Endometrial microvascular endothelial cells (primary cell): ENCODE measurements around the gene MCAM. TPM values are rescaled to one million over a fixed set of nuclear protein-coding genes. Genes with fewer than 3 reads are reported as not detected.

ENCODE experiments used
- in situ Hi-C: cut with HindIII; loops from 2 replicates; pipeline ENCODE4 v1.10.0; 2017; ENCODE audit warnings: low sequenced_read_pairs, low pct_unique_long_range_greater_than_20kb; ENCODE audit errors: inconsistent ontology term
- total RNA-seq: library from RNA; depleted of rRNA; stranded (reverse); fragments of >200 nt; gene quantifications from one replicate; pipeline ENCODE4 v1.2.3, GENCODE V29; 2015; ENCODE audit errors: inconsistent ontology term

The MCAM gene
- total RNA-seq, 1 donor from 2014 or later, result 5,407 TPM

DNA sequence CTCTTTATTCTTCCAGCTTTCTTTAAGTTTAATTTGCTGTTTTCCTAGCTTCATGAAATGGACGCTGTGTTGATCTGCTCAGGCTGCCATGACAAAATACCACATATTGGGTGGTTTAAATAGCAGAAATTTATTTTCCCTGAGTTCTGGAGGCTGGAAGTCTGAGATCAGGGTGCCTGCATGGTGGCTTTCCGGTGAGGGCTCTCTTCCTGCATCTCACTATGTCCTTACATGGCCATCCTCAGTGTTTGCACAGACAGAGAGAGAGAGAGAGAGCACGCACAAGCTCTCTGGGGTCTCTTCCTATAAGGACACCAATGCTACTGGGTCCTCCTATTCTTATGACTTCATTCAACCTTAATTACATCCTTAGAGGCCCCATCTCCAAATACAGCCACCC, 28.7 kb downstream of the MCAM start:
- in situ Hi-C loops, result no loop called here

DNA sequence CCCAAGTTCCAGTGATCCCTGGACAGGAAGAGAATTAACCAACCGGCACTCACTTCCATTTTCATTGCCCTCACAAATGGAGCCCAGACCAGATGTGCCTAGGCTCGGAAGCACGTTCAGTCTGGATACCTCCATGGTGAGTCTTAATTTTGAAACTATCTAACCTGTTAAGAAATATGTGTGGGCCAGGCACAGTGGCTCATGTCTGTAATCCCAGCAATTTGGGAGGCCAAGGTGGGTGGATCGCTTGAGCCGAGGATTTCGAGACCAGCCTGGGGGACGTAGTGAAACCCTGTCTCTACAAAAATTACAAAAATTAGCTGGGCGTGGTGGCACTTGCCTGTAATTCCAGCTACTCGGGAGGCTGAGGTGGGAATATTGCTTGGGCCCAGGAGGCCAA, 31.5 kb downstream of the MCAM start:
- in situ Hi-C loops, result no loop called here

DNA sequence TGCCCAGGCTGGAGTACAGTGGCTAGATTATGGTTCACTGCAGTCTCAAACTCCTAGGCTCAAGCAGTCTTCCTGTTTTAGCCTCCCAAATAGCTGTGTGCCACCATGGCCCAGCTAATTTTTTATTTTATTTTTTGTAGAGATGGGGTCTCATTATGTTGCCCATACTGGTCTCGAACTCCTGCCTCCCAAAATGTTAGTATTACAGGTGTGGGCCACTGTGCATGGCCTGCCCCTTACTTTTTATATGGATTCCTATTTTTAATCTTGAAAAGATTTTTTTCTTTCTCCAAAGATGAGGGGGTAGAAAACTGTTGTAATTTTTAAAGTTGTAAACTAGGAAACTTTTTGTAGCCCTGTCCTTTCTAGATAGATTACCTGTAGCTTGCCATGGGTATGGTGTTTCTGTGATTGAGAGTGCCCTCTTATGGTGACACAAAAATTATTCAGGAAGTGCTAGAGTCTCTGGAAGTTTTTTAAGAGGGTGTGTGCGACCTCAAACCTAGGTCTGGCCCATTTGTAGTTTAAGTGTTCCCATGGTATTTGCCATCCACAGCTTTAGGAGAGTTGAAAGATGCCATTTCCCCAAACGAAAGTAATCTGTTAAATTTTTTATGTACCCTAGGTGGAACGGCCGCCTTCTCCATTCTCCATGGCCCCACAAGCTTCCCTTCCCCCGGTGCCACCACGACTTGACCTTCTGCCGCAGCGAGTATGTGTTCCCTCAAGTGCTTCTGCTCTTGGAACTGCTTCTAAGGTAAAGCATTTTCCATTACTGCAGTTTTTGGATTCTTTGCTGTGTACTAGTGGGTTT, 32.4 kb downstream of the MCAM start:
- in situ Hi-C loops, result no loop called here

DNA sequence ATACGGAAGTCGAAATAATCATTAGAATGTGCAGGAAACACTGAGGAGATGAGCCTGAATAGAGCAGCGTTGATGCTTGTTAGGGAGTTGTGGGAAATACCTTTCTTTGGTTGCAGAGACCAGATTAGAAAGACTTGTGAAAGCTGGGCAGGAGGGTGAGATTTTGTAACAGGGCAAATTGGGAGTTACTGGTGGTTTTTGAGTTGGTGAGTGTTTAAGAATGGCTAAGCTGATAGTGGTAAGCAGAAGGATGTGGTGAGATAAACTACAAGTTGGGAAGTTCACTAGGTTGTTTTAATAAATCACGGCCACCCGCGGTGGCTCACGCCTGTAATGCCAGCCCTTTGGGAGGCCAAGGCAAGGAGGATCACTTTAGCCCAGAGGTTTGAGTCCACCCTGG, 34.4 kb downstream of the MCAM start:
- in situ Hi-C loops, result no loop called here

DNA sequence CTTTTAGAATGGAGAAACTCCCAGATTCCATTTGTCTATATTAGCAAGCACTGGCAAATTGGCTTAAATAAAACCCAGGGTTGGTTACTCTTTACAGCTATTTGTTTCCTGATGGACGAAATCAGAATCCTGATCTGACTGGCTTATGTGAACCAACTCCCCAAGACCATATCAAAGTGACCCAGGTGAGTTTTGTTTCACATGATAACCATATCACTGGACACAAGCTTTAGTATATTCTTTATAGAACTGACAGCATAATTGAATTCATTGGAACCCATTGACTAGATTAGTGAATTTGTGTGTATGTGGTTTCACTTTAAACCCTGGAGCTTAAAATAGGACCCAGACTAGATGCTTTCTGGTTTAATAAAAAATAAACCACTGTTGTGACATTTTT, 39.3 kb downstream of the MCAM start:
- in situ Hi-C loops, result no loop called here

DNA sequence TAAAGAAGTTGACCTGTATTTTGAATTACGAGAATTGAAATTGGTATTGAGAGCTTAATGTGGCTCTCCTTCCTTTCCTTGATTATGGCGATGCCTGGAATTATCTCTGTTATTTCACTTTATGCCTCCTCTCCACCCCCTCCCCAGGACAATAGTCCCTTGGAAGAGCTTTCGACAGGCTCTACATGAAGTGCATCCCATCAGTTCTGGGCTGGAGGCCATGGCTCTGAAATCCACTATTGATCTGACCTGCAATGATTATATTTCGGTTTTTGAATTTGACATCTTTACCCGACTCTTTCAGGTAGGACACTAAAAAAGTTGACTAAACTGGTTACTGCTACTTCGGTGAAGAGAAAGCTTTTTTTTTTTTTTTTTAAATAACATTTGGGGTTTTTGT, 43.2 kb downstream of the MCAM start:
- in situ Hi-C loops, result loop anchor here (25.0 kb wide), 1 partner anchor 161 kb away; the partner anchor contains the start of genes C2CD2L, DPAGT1 and HINFP

DNA sequence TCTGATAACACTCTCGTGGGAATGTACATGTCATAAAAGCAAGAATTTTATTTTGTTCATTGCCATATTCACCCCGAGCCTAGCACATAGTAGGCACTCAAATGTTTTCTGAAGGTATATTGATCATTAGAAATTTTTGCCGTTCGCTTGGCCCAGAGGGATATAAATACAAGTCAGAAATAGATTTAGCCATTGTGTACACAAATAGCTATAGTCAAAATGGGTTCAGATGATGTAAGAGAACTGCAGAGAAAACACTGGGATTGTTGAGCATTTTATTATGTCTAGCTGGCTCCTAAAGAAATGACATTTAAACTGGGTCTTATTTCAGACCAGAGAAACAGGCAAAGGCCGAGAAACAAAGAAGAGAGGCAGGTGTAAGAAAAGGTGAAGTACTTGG, 49.3 kb downstream of the MCAM start:
- in situ Hi-C loops, result loop anchor here (25.0 kb wide), 1 partner anchor 155 kb away; the partner anchor contains the start of genes C2CD2L, DPAGT1 and HINFP

DNA sequence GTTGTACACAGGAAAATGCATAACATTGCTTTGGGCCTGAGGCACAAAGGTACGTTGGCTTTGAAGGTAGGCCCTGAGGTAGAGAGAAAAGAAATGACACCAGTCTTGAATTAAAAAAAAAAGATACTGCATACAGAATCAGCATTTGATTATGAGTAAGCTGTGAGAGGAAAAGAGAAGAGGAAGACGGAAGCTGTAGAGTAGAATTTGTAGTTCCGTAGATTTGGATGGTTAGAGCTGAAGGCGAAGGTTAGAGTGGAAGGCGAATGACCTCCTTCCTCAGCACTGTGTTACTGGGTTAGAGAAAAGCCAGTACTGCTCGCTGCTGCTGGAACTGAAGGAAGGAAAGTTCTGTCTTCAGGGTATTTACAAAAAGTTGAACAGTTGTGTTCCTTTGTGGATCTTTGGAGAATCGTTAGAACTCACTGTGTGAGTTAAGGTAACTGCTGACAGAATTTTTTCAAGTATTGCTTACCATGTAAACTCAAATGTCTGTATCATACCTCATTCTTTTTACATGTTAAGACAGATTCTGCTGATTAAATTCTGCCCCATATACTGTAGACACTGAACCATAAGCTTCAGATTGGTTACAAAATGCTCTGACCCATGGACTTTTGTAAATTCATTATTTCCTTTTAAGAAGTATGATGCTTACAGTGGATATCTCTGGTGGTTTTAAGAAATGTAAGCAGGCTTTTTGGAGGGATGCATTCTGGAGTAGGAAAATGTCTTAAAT, 50.2 kb downstream of the MCAM start:
- in situ Hi-C loops, result loop anchor here (25.0 kb wide), 1 partner anchor 154 kb away; the partner anchor contains the start of genes C2CD2L, DPAGT1 and HINFP

DNA sequence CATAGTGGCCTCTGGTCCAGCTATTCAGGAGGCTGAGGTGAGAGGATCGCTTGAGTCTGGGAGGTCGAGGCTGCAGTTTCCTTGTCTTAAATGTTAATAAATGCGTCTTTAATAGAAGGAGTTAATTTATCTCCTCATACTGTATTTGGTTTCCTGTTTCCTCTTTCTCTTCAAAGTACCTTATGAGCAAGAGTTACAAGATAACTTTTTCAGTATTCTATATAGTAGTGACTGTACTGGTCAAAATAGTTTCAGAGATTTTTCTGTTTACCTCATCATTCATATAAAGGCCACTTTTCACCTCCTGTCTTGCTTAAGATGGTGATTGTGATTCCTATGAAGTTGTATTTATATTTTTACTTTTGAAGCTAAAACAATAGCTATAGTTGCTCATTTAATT, 50.9 kb downstream of the MCAM start:
- in situ Hi-C loops, result loop anchor here (25.0 kb wide), 1 partner anchor 154 kb away; the partner anchor contains the start of genes C2CD2L, DPAGT1 and HINFP

DNA sequence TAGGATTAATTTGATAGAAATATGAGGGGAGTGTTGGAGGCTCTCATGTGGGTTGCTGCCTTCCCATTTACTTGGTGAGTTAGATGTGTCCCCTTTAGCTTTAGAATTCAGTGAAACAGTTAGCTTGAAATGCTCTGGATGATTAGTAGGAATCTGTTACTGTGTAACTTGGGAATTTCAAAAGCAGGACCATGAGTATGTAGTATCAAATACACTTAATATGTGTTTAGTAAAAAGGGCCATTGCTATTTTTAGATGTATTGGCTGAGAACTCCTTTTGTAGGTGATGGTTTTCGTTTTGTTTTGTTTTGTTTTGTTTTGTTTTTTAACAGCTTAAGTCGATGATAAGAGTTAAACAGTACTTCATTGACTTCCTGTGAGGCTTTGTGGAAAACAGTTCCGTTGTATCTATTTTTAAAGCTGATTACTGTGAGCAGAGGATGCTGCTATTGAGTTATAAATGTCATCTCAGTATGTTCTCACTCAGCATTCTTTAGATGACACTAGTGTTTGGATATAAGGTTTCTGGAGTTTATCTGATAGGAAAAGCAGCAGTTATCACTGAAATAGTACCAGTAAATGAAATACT, 53.5 kb downstream of the MCAM start:
- in situ Hi-C loops, result loop anchor here (25.0 kb wide), 1 partner anchor 151 kb away; the partner anchor contains the start of genes C2CD2L, DPAGT1 and HINFP

DNA sequence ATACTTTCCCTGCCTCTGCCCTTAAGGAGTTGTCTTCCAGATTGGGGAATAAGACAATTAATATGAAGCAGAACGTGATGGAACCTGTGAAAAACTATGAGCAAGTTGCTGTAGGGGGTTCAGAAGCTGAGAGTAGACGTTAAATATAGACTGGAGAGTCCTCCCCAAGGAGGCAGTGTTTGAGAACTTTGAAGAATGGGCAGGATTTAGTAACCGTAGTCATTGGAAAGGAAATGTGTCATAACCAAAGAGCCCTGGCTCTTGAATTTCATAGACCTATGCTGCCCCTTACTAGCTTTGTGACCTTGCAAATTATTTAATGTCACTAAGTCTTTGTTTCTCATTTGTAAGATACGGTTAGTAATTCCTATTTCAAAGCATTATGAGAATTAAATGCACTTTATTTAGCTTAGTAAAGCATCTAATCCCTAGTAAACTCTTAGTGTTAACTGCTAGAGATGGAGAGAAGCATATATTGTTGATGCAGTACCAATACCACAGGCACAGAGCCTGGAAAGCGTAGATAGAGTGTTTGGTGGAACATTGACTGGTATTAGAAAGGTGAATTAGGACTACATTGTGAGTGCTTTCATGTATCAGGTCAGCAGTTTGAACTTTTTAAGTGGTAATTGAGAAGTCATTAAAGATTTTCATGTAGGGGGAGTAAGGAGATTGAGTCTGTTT, 54.1 kb downstream of the MCAM start:
- in situ Hi-C loops, result loop anchor here (25.0 kb wide), 1 partner anchor 151 kb away; the partner anchor contains the start of genes C2CD2L, DPAGT1 and HINFP

DNA sequence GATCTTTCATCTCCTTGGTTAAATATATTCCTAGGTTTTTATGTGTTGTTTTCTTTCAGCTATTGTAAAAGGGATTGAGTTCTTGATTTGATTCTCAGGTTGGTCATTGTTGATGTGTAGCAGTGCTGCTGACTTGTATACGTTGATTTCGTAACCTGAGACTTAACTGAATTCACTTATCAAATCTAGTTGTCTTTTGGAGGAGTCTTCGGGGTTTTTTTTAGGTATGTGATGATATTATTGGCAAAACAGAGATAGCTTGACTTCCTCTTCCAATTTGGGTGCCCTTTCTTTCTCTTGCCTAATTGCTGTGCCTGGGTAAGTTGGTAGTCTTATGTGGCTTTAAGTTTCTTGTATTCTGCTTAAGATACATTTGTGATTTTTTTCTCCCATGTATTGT, 57.9 kb downstream of the MCAM start:
- in situ Hi-C loops, result loop anchor here (25.0 kb wide), 1 partner anchor 147 kb away; the partner anchor contains the start of genes C2CD2L, DPAGT1 and HINFP

Other genes starting within 250 kb of the MCAM start
- 23.9 TPM for gene VPS11, start 249.3 kb downstream of the MCAM start, total RNA-seq
- 8.2 TPM for gene HMBS, start 232.2 kb downstream of the MCAM start, total RNA-seq
- 35.8 TPM for gene DPAGT1, start 215.3 kb downstream of the MCAM start, total RNA-seq
- 6.2 TPM for gene C2CD2L, start 209.8 kb downstream of the MCAM start, total RNA-seq
- 11.4 TPM for gene HINFP, start 195.6 kb downstream of the MCAM start, total RNA-seq
- gene ABCG4, start 168.1 kb downstream of the MCAM start, total RNA-seq, result not detected
- 16.7 TPM for gene NLRX1, start 148.4 kb downstream of the MCAM start, total RNA-seq
- not detected for gene NHERF4, start 131.7 kb downstream of the MCAM start, total RNA-seq
- gene CBL, start 110.8 kb downstream of the MCAM start, total RNA-seq, result 20.4 TPM
- 18.2 TPM for gene RNF26, start 17.4 kb upstream of the MCAM start, total RNA-seq
- 115 TPM for gene C1QTNF5, start 23.8 kb upstream of the MCAM start, total RNA-seq
- gene MFRP, start 29.6 kb upstream of the MCAM start, total RNA-seq, result not detected
- not detected for gene USP2, start 64.6 kb upstream of the MCAM start, total RNA-seq
- gene THY1, start 106.0 kb upstream of the MCAM start, total RNA-seq, result 9.6 TPM